NCI-H524 (cell line): Measurements from ENCODE around the gene NRF1.
"Not testable (repeated sequence)": the region's sequence is repeated elsewhere in the genome, so short reads cannot be mapped to it uniquely, and the experiment has no call there.

Source experiments
- DNase-seq, 2 experiments: peaks; one replicate each; lab custom pipeline; 2025; lab: John Stamatoyannopoulos, UW

NRF1 gene

DNA sequence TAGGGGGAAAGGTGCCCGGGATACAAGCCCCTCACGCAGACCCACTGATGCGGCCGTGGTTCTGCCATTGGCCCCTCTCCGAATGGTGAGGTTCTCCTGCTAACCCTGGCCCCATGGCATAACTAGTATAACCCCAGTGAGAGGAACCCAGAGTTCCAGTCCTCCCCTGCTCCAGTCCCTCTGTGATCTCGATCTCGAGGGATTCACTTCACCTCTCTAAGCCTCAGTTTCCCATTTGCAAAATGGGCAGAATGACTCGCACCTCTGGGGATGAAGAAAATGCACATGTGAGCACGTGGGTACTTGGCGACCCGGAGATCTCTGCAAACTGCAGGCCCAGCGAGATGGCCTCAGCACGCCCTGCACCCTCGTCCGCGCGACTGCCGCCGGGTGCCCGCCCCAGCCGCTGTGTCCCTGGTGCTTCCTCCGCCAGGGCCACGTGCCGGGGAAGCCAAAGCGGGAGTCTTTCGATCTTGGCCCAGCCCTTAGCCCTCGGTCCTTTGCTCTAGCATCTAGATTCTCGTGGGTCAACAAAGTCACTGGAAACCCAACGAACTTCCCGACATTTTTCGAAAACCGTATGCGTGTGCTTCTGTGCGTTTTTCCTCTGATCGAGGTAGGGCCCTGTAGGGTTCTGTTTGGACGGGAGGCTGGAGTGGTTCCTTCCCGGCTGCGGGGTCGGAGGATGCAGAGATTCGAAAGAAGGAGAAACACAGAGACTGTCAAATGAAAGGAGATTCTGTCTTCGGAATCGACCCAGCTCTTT lies 171.5 kb downstream of the NRF1 start:
- no peak for DNase-seq

DNA sequence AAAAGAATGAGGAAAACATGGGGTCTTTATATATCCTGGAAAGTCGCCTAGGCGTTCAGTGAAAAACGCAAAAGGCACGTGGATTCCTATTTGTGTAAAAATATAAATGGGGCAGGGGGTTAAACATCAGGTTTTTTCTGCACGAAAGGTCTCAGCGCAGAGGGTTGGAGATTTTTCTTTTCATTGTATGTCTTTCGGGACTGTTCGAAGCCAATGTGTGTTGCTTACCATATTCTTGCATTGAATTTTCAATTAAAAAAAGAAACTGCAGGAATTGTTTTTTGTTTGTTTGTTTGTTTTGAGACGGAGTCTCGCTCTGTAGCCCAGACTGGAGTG lies 172.0 kb downstream of the NRF1 start:
- DNase-seq: no peak

DNA sequence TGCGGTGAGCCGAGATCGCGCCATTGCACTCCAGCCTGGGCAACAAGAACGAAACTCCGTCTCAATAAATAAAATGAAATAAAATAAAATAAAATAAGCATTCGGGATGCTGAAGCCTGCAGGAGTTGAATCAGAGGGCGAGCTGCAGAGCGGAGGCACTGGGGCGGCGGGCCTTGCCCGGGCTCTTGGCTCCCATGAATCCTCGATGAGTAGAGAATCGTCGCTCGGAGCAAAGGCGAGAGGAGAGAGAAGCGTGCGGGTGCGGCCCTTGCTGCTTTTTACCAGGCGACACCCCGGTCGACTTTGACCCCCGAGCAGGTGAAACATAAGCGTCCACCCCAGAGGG lies 172.9 kb downstream of the NRF1 start:
- no peak for DNase-seq

DNA sequence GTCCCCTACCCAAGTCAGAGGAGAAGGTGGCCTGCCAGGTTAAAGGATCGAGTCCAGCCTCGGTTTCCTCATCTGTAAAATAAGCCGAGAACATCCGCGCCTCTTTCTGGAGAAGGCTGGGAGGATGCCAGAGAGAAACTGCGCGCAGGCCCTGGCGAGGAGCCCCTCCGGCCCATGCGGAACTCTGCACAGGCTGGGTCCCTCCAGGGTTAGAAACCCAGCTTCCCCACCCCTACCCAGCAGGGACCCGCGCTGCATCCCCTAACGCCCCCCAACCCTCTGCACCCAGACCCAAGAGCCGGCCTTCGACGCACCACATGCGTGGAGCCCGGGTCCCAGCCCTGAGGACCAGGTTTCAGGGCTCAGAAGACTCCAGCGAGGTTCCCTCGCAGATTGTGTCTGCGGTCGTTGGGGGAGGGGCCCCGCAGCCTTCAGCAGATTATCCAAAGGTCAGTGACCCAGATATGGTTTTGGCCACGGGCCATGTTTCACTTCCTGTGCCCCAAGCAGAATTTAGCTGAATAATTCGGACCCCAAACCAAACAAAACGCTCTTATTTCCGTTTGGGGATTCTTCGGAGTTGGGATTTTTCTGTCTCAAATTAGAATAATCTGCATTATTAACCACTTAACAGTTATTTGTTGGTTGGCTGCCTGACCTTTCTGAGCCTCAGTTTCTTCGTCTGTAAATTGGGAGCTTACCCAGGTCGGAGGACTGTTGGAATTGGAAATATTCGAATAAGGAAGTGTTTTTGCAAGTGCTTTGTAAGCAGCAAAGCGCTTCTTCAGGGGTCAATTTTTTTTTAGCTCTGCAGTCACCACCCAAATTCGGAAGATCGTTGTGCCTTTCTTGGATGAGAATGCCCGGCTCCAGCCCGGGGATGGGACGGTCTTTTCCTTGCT lies 173.5 kb downstream of the NRF1 start:
- DNase-seq: no peak

DNA sequence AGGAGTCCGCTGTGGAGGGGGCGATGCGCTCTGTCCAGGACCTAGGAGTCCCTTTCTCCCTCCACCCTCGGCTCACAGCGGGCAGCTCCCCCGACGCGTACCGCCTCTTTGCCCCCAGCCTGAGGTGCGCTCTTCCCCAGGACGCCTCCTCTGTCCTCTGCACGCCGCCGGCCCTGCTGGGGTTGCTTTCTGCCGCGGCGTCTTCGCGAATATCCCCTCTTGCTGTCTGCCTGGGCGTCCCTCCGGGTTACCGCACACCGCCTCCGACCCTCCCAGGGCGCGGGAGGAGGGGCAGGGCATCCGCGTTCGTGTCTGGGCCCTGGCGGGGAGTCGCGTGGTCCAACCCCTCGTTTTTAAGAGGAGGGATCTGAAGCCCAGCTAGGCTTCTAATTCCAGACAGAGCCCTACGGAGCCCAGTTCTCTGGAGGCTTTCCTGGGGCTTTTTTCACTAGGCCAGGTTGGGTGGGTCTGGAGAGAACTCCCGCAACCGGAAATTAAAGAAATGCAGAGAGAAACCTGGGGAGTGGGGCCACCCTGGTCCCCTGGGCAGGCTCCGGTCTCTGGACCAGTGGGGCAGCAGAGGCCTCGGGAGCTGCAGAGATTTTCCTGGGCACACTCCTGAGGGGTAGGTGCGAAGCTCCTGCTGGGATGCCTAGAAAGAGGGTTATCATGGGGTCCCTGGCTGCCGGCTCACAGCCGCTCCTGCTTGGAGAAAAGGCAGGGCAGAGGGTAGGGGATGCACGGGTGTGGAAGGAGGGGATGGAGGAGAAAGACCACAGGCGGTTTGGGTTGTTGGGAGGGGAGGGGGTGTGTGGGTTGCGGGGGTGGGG lies 174.4 kb downstream of the NRF1 start:
- DNase-seq: no peak

DNA sequence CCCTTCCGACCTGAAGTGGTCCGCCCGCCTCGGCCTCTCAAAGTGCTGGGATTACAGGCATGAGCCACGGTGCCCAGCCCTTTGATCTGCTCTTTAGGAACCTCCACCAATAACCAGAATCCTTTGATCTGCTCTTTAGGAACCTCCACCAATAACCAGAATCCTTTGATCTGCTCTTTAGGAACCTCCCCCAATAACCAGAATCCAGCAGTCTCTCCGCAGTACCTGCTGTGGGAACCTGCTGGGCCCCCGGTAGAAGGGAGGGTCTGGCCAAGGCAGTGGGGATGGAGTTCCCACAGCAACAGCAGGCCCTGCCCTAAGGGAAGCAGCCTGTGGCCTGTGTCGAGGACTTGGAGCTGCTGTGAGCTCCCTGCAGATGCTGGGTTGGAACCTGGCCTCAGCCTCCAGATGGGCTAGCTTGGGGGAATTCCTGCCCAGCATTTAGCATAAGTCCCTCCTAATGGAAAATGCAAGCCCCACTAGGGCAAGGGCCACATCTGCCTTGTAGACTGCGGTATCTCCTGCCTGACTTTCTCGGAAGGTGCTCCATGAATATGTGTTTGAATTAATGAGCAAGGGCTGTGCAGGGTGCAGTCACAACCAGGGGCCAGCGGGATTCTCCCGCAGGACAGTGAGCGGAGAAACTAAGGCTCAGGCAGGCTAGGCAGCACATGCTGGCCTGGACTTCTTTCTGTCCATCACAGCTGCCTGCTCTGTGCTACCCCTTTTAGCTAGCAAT lies 175.5 kb downstream of the NRF1 start:
- peak; percentile 87 to 95 for DNase-seq

DNA sequence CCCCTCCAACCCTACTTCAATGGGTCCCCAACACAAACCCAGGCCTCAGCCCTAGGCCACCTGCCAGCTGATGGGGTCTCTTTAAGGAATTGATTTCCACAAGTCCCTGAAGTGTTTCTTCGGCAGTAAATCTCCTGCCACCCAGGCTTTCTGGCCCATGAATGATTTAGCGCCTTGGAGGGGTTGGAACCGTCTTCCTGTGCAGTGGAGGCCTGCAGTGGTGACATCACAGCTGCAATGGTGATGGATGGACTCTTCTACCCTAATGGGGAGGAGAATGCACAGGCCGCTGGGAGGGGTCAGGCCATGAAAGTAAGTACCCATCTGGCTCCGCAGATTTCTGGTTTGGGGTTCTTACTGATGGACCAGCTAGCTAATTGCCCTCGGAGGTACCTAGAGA lies 177.5 kb downstream of the NRF1 start:
- peak; percentile 21 to 42 for DNase-seq

DNA sequence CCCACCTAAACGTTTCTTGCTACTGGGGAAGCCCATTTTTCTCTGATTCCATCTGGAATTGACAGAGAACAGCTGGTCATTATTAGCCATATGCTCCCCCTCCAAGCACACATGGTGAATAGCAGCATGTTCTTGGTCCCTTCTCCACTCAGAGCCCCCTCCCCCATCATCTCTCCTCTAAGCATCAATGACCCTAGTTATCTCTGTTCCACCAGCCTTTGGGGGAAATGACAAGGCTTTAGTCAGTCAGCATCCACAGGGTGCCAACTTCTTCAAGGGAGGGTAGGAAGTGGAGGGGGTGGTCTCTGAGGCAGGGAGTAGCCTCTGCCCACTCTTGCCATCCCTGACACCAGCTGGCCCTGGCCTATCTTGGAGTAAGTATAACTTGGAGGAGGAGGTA lies 178.1 kb downstream of the NRF1 start:
- peak; percentile 81 to 88 for DNase-seq

DNA sequence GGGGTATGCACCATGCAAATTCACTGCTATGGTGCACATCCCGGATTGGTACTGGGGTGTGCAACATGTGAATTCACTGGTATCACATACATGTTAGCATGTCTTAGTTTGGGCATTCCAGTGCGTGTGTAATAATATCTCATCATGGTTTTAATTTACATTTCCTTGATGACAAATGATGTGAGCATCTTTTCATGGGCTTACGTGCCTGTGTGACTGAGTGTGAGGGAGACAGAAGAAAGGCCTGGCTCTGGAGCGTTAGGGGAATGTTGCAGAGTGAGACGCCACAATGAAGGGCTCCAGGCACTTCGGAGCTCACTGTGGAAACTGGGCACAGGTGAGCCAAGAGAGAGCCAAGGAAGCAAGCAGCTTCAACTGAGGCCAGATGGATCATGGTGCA lies 178.6 kb downstream of the NRF1 start:
- DNase-seq: no peak

DNA sequence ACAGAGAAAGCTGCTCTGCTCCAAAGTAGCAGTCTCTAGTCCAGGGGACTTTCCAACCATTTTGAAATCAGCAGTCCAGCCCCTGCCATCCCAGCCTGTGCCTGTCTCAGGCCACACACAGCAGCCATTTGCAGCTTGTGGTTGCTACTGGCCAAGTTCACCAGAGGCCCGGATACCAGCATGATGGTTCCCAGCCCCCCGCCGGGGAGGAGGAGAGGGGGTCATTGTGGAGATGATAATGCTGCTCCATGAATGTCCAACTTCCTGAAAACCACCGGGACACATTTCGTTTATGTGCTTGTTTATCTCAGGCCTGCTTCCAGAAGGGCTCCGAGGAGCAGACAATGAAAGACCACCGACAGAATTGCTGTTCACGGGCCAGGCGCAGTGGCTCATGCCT lies 181.2 kb downstream of the NRF1 start:
- DNase-seq: no peak

DNA sequence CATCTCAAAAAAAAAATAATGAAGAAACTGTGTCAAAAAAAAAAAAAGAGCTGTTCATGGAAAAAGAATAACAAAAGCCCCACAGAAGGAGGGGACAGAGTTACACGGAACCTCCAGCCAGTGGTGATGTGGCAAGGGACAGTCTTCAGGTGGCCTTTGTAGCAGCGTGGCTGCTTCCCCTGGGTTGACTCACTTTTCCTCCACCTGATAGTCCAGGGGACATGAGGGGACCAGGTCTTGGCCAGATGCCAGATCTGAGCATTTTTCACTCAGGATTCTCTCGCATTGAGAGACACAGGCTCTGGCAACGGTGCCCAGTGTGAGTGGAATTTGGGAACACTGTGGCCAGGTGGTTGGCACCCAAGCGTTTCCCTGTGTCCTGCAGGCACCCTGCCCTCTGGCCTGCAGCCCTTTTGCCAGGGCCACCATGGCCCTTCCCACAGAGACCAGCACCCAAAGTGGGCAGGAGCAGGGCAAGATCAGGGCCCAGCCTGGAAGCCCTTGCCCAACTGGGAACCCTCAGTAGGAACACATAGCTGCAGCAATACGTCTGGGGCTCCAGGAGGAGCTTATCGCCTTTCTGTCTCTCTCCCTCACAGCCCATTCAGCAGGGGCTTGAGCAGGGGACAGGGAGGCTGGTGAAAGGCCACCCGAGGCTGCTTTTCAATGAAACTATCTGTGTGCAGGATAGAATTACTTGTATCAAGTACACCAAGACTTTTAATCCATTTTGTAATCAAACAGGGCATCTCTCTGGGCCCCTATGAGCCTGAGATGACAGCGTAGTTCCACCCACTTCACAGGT lies 182.2 kb downstream of the NRF1 start:
- DNase-seq: no peak

DNA sequence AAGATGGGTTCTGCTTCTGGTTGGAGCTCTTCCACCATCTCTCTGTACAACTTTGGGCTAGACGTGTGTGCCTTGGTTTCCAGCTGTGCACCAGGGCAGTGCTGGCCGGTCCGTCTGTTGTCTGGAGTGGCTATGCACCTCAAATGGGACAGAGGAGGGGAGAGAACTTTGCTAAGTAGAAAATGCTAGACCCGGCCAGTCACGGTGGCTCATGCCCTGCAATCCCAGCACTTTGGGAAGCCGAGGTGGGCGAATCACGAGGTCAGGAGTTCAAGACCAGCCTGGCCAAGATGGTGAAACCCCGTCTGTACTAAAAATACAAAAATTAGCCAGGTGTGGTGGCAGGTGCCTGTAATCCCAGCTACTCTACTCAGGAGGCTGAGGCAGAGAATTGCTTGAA lies 182.9 kb downstream of the NRF1 start:
- not testable (repeated sequence) for DNase-seq

DNA sequence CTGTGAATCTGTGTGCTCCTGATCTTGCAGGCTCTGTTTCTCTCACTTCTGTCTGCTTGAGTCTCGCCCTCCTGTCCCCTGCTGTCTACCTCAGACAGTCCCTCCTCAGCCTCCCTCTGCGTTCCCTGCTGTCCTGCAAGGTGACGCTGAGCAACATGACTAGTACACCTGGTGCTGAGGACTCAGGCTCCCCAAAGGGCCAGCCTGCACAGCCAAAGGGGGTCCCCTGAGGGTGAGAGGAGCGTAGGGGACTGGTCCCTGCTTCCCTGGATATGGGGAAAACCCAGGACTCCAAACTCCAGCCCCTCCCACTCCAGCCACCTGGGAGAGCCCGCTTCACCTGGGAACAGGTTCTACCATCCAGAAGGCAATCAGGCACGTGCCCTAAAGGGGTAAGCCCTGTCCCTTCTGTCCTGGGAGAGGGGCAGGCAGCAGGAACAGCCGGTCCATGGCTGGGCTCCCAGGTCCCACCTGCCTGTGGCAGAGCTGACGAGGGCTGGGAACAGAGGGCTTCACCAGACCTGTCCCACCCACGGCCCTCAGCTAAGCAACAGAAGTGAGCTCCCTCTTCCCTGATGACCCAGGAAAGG lies 184.8 kb downstream of the NRF1 start:
- DNase-seq: no peak

DNA sequence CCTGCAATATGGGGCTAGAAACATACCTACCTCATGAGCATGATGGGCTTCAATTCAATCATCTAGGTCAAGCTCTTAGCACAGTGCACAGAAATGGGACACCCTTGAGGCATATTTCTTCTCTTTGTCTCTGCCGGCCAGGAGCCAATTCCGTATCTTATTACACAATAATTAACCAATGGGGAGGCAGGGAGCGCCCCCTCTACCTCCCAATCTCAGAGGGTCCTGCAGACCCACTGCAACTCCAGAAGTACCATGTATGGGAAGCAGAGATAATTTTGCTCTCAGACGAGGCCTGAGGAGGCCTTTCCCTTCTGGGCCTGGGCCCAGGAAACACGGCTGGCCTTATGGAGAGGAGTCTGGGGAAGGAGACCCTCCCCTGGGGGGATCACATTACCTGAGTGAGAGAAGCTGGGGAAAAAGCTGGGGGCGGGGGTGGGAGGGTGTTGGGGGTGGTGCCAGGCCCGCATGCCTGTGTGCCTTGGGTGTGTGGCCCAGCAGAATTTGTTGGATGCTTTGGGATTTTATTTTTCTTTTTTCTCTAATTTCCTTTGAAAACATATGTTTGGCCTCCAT lies 185.8 kb downstream of the NRF1 start:
- peak in 1 of 2 experiments; percentile 53 for DNase-seq

DNA sequence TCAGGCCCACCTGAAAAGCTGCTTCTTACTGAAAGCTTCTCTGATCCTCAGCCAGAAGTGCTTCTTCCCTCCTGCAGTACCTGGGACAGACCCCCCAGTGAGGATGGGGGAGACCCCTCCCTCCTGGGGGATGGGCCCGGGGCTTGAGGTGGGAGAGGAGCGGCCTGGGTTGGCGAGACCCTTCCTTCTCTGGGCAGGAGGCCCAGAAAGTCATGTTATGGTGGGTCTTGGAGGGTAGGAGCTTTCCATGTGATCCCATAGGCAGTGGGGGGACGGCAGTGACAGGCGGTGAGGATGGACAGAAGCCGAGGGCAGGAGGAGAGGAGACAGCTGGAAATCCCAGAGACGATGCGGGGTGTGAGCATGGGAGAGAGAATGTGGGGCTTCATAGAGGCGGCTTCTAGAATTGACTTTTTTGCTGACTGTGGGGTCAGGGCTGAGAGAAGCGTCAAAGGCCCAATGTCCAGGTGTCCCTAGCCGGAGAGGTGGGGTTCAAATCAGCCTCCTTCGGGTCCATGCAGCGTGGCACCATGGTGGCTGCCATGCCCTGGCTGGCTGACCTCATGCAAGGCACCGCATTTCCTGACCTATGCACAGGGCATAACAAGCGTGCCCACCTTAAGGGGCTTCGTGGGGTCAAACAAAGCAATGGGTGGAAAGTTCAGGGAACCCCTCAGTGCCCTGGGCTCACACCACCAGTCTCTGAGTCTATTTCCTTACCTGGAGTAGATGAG lies 187.3 kb downstream of the NRF1 start:
- no peak for DNase-seq

DNA sequence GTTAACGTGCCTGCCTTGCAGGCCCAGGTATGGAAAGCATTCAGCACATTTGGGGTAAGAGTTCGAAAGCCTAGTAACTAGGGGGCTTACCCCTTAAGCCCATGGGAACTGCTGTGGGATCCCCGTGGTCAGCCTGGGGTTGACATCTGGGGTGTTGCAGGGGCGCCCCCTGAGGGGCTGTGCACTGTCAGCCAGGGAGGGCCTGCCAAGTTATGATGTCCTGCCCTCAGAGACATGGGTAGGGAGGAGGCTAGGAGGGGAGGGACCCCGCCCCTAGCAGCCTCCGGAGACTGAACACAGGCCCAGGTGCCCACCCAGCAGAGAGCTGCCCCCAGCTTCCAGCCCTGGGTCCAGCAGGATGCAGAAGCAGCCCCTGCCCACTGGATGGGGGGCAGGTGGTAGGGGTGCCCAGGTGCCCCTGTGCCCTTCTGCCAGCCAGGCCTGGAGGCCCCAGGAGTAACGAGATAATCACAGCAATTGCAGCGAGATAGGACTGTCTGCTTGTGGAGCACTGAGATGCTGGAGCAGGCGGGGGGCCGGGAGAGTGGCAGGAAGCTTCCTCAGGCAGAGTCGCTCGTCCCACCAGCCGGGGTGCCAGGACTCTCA lies 187.9 kb downstream of the NRF1 start:
- no peak for DNase-seq

DNA sequence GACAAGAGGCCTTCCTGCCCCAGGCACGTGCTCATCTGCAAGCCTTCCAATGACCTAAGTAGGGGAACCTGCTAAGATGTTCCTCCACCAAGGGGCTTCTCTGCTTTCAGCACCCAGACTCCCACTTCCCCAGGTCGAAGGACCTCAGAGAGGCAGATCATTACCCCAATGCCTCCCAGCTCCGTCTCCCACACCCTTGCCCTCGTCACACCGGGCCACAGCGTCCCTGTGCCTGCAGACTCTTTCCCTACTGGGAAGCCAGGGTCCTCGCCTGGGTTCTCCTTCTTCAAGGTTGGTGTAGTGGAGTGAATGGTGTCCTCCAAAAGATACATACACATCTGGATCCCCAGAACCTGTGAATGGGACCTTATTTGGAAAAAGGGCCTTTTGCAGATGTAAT lies 189.4 kb downstream of the NRF1 start:
- no peak for DNase-seq

DNA sequence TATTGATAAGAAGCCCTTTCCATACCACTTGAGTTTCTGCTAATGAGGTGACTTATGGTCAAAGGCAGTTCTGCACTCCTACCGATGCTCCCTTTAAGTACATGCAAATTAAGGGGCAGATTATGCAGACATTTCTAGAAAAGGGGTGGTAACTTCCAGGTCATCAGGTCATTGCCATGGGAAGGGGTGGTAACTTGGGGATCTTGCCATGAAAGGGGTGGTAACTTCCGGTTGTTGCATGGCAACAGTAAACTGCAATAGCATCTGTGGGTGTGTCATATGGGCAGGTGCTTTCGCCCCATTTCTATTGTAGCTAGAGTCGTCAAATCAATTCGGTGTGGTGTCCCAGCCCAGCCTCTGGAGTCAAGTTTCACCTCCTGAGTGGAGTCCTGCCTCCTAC lies 190.4 kb downstream of the NRF1 start:
- no peak for DNase-seq

DNA sequence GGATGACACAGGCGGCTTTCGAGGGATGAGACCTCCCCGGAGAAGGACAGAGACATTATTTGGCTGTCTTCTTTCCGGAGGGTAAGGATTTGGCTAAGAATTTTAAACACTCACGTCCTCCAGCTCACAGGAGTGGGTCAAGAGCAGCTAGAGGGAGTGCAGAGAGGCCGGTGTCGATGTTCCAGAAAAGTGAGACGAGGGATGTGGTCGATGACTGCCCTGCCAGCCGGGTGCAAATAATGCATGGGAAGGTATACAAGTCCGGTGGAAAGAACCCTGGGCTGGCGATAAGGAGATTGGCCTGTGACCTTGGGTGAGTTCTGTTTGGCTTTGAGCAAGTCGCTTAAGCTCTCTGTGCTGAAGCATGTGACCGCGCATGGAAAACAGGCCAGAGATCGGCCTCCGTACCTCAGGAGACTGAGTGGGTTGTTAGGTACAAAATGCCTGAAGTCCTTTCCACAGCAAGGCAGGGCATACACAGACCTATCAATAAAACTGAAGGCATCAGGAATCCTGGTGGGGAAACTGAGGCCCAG lies 192.1 kb downstream of the NRF1 start:
- DNase-seq: no peak
